Colonic mucosa (tissue), 4 donors: ENCODE results near the gene CREB3L4. TPM values are rescaled to one million over a fixed set of nuclear protein-coding genes. Genes with fewer than 3 reads are reported as not detected.
A peak's percentile ranks its signal among the peaks of the same experiment; 100 is the strongest.

ENCODE experiments used
- DNase-seq: peaks from one replicate; pipeline ENCODE4 v3.0.0-alpha.2; 2020
- H3K27ac ChIP-seq: fragments of 200-600 bp; one replicate; pipeline ENCODE4 v1.8.0; 2021
- H3K27me3 ChIP-seq: fragments of 200-600 bp; one replicate; pipeline ENCODE4 v1.8.0; 2021
- H3K36me3 ChIP-seq: fragments of 200-600 bp; one replicate; pipeline ENCODE4 v1.8.0; 2021
- H3K4me1 ChIP-seq: fragments of 200-600 bp; one replicate; pipeline ENCODE4 v1.8.0; 2021; ENCODE audit warnings: mild to moderate bottlenecking
- H3K4me3 ChIP-seq: fragments of 200-600 bp; one replicate; pipeline ENCODE4 v1.8.0; 2021
- H3K9ac ChIP-seq, 2 donors: one replicate each; pipeline ENCODE4 v1.7.0; 2013; ENCODE audit warnings: control low read depth in 2 of 2, low read depth in 2 of 2, low read length in 2 of 2
- H3K9me3 ChIP-seq: fragments of 200-600 bp; one replicate; pipeline ENCODE4 v1.8.0; 2021
- CTCF ChIP-seq: fragments of 200-600 bp; IDR thresholded peaks from one replicate; pipeline ENCODE4 v1.8.0; 2022; ENCODE audit warnings: antibody characterized with exemption, mild to moderate bottlenecking
- intact Hi-C: fragments of 100-400 bp; cut with DNase I; formaldehyde crosslinking; loops from one replicate; pipeline ENCODE4 v1.14.1; 2022
- total RNA-seq, 2 donors: library from RNA; stranded (reverse); fragmentation: NEBNext Ultra II Directional in 1 of 2; extraction: Animal tissue kit (Norgen Biotek cat#: 25700) in 1 of 2; gene quantifications; one replicate each; pipeline ENCODE4 v1.2.1, GENCODE V29; 2021
- donor health status: healthy.
- donor health status: DM: no; HTN: no; CAD: no.
- donor health status: DM: no; HTN: no; CAD: no.

CREB3L4 gene
- total RNA-seq, 2 donors from 2014 or later: 19.0 to 37.1 TPM

GRCh38 chr1:153985341-153985912 lies 17.7 kb downstream of the CREB3L4 start:
- Histone ChIP-seq H3K4me3 (peak overlapping the region; percentile 47), H3K9me3 (no peaks in the 10 kb centered on the region), H3K27me3 (no peaks in the 10 kb centered on the region), H3K36me3 (no peaks in the 10 kb centered on the region), H3K9ac (peak overlapping the region; percentile 70 to 92), H3K27ac (peak overlapping the region; percentile 63), H3K4me1 (peaks cover 7% of the 10 kb centered on the region)
- no peak for TF ChIP-seq CTCF
- intact Hi-C loops: loop anchor here (5.0 to 10.0 kb wide), 3 partner anchors 63 to 311 kb away; partner anchors contain the start of genes GATAD2B, ILF2 and NPR1
- DNase-seq: no peak

- intact Hi-C loops: loop anchor here (2.0 to 10.0 kb wide), 4 partner anchors 64 to 311 kb away; partner anchors contain the start of genes GATAD2B, ILF2 and NPR1
- no peaks in the 10 kb centered on the region for H3K9me3 ChIP-seq
- no peak for TF ChIP-seq CTCF
- H3K9ac ChIP-seq: peak within 1 kb of the TSS; percentile 70 to 92
- no peaks in the 10 kb centered on the region for H3K36me3 ChIP-seq
- peak within 1 kb of the TSS; percentile 47 for H3K4me3 ChIP-seq
- DNase-seq: peak; percentile 93
- peak within 1 kb of the TSS; percentile 63 for H3K27ac ChIP-seq
- peaks cover 7% of the 10 kb centered on the region for H3K4me1 ChIP-seq
- H3K27me3 ChIP-seq: no peaks in the 10 kb centered on the region
Measured at GRCh38 chr1:153985941-153986761, 18.4 kb downstream of the CREB3L4 start, which contains the start of gene RAB13. TSS of gene RAB13 (minus strand) at chr1:153986339. CDS start at chr1:153986236, 103 bp downstream.

GRCh38 chr1:153987621-153988020 lies 19.9 kb downstream of the CREB3L4 start:
- Histone ChIP-seq H3K4me3 (no peak overlapping the region), H3K9ac (no peak overlapping the region), H3K27me3 (no peaks in the 10 kb centered on the region), H3K9me3 (no peaks in the 10 kb centered on the region), H3K4me1 (peaks cover 11% of the 10 kb centered on the region), H3K27ac (peak overlapping the region; percentile 63), H3K36me3 (no peaks in the 10 kb centered on the region)
- DNase-seq: no peak
- TF ChIP-seq CTCF: no peak
- intact Hi-C loops: loop anchor here (2.0 to 10.0 kb wide), 4 partner anchors 65 to 313 kb away; partner anchors contain the start of genes GATAD2B, ILF2 and NPR1

- H3K36me3 ChIP-seq: no peaks in the 10 kb centered on the region
- H3K4me3 ChIP-seq: peak within 1 kb of the TSS; percentile 87
- no peaks in the 10 kb centered on the region for H3K27me3 ChIP-seq
- intact Hi-C loops: no loop called here
- peak within 1 kb of the TSS; percentile 81 for H3K27ac ChIP-seq
- no peaks in the 10 kb centered on the region for H3K9me3 ChIP-seq
- H3K9ac ChIP-seq: peak within 1 kb of the TSS; percentile 82 to 98
- H3K4me1 ChIP-seq: peaks cover 4% of the 10 kb centered on the region
- TF ChIP-seq CTCF: no peak
- peak; percentile 94 for DNase-seq
Measured at GRCh38 chr1:153990468-153991150, 22.9 kb downstream of the CREB3L4 start, which contains the start of gene RPS27. TSS of gene RPS27 (plus strand) at chr1:153990762. CDS start at chr1:153990797, 35 bp downstream.

GRCh38 chr1:153991151-153991630 lies 23.5 kb downstream of the CREB3L4 start:
- peak overlapping the region; percentile 81 for H3K27ac ChIP-seq
- peak overlapping the region; percentile 82 to 98 for H3K9ac ChIP-seq
- intact Hi-C loops: no loop called here
- peak overlapping the region; percentile 87 for H3K4me3 ChIP-seq
- H3K36me3 ChIP-seq: no peaks in the 10 kb centered on the region
- peaks cover 4% of the 10 kb centered on the region for H3K4me1 ChIP-seq
- H3K9me3 ChIP-seq: no peaks in the 10 kb centered on the region
- H3K27me3 ChIP-seq: no peaks in the 10 kb centered on the region
- DNase-seq: no peak
- TF ChIP-seq CTCF: no peak
